GM19035 (cell line): ENCODE results near the gene DGUOK.

ENCODE experiments used
- ATAC-seq: cut with Tn5 transposase; IDR thresholded peaks from one replicate; pipeline ENCODE4 v1.9.1; 2021; ENCODE audit not compliant: unreplicated experiment

Gene DGUOK

DNA sequence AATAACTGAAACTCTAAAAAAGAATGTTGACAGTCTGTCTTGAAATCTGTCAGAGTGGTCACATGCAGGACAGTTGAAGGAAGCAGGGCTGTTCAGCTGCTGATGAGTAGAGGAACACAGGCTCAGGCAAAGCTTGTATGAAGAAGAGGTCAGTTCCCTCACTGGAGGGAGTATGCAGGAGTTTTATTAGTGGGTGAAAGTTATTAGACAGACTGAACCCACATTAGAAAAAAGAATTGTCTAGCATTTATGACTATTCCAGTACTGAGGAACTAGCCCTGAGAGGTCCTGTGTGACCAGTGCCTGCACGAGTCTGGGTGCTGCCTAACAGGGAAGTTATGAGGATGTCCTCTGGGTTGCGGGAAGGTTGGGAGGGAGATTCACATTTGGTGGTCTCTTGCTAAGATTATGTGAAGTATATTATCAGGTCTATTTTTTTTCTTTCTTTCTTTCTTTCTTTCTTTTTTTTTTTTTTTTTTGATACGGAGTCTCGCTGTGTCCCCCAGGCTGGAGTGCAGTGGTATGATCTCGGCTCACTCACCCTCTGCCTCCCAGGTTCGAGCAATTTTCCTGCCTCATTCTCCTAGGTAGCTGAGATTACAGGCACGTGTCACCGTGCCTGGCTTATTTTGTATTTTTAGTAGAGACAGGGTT, 67.6 kb downstream of the DGUOK start:
- ATAC-seq = no peak

DNA sequence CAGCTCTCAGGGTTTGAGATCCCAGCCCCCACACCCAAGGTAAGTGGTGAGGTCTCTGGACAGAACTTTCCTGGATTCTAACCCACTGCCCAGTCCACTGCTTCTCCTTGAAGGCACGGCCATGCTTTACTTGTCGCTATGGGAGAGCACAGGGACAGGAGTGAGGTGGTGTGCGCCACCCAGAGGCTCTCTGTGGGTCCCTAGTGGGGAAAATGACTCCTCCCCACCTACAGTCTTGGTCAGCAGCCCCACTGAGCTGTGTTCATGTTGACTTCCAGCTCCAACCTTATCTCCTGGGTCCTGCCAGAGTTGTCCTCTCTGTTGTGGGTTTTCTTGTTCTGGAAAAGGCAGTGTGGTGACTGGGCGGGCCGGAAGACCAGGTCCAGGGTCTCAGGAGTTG, 69.1 kb downstream of the DGUOK start:
- no peak for ATAC-seq

DNA sequence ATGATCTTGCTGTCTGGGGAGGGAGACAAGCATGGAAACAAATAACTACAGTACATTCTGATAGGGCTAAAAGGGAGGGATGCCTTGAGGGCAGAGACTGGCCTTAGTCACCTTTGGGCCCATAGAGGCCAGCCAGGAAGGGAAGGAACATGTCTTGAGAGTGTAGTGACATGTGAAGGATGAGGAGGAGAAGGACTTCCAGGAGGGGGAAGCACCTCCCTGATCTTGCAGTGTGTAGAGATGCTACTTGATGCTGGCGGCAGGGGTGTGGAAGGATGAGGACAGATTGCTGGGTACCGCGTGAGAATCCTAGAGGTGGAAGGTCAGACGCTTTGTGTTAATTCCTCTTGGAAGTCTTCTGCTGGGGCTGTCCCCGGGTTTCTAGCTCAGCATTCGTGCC, 71.1 kb downstream of the DGUOK start:
- ATAC-seq = no peak

DNA sequence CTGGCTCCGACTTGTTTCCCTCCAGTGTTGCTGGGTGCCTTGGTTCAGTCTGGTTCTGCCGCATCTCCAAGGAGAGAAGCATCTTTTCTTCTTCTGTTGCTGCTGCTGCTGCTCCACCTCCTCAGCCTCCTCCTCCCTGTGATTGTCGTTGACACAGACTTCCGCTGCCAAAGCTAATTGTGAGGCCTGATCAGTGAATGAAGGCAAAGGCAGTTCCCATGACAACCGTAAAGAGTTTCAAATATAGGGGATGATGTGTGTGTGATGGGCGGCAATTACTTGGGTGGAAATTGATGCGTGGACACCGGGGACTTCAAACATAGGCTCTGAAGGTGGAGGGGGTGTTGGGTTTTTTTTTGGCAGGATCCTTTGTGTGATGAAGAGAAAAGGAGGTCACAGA, 71.8 kb downstream of the DGUOK start:
- no peak for ATAC-seq

DNA sequence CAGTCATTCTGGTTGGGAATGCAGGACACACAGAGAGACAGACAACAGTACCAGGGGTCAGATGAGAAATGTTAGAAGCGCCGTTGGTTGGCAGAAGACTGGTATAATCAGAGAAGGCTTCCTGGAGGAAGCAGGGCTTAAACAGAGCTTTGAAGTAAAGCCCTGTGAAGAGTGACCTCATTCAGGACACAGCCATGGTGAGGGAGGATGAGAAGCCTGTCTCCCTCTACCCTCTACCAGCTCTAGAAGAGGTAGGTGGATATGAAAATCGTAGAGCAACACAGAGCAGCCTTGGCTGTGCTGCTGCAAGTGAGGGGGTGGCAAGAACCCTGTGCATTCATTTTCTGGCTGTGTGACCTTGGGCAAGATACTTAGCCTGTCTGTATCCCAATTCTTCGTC, 72.3 kb downstream of the DGUOK start:
- no peak for ATAC-seq

DNA sequence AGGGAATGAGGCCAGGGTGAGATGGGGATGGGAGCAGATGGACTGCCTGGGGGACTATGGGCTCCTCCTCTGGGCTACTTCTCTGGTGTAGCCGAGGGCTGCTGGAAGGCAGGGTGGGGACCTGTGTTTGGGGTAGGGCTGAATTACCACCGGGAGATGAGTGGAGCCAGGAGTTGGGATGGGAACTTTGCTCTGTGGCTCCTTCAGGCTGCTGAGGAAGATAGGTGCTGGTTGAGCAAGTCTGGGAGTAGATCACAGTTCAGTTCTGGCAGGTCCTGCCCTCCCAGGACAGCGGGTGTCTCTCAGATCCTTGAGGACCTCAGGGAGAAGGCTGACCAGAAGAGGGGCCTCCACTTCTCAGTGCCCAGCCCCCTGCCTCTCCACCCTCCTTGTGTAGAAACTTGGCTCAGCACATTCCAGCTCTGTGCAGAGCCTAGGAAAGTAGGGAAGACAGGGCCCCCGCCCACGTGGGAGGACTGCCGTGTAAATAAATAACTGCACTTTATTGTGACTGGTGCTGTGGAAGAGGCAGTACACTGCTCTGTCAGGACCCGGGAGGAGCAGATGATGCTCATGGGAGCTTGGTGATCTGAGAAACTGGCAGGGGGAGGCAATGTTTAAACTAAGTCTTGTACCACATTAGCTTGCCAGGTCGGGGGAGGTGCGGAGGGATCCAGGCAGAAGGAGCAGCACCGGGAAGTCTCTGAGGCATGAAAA, 73.4 kb downstream of the DGUOK start:
- no peak for ATAC-seq

DNA sequence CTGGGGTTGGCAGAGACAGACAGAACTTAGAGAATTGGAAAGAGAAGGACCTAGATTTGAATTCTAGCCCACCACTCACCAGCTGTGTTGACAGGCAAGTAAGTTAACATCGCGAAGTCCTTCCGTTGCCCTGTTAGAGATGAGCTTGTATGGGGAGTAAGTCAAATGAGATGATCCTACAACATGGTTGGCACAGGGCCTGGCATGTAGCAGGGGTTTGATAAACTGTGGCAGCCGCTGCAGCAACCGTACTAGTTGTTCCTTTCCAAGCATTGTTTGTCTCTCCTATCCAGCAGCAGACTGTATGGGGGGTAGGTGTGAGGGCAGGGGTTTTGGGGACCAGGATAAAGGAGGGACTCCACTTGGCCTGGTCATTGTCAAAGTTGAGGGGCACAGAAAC, 74.0 kb downstream of the DGUOK start:
- ATAC-seq = no peak

DNA sequence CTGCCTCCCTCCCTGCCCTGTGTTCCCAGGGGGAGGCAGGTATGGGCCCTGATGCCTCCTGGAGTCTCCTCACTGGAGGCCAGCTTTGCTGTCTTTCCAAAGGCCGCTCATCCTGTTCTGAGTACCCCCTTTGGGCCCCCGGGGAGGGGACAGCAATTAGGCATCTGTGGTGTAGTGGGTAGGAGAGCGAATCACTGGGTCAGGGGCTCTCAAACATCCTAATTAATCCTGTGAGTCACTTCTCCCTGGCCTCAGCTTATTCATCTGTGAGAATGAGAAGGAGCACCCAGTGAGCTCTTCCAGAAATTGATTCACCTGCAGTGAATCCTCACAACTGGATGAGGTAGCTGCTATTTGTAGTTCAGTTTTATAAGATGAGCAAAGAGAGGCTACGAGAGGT, 74.4 kb downstream of the DGUOK start:
- ATAC-seq = no peak

DNA sequence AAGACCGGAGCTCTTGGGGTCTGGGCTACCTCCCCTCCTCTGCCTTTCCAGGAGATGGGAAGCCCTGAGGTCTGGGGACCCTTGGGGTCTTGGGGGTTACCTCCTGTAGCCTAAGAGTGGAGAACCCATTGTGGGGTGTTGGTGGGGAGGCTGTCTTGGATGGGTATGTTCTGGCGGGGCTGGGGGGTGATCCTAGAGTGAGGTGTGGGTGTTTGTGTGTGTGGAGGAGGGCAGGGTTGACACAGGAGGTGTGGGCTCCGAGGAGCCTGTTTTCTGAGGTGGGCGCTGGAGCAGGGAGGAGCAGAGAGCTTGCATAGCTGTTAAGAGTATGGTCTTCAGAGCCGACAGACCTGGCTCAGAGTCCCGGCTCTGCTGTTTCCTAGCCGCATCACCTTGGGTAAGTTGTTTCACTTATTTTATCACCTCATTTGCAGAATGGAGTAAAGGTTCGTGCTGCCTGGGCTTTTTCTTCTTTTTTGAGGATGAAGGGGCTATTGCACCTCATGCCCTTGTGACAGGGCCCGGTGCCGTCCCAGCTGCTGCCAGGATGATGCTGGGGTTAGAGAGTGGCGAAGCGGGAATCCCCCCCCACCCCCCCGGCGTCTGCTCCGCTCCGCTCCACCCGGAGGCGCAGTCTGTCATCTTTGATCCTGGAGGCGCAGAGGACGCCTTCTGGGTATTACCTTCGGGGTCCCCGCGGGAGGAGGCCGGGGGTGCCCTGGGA, 75.3 kb downstream of the DGUOK start:
- peak; percentile 42 for ATAC-seq

DNA sequence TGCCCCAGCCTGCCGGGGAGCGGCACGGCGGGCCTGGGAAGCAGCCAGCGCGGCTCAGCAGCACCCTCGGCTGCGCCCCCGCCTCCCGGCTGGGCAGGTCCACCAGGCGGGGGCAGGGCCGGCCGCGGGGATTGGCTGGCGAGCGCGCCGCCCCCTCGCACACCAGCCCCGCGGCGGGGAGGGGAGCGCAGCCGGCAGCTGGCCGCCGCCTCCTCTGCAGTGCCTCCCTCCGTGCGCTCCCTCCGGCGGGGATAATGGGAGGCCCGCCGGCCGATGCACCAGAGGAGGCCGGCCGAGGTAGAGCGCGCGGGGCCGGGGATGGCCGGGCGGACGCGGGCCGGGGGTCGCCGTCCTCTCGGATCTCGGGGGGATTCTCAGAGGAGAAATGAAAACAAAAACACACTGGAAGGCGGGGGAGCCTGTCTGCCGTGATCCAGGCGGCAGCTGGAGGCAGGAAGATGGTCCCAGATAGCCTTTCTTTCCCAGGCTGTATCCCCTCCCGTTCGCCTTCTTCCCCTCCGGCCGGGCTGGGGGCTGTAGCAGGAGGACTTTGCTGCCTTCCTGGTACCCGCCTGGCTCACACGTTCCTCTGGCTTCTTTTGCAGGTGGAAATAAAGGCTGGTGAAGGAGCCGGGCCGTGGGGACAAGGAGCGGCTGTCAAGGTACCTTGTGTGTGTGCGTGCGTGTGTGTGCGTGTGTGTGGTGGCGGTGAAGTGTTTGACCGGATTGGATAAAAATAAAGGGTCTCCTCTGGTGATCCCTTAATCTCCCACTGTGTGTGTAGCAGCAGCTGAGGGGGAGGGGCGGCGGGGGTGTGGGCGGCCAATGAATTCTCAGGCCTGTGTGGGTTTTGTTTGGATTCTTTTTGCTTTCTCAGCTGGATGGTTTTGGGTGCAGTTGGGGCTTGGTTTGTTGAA, 76.1 kb downstream of the DGUOK start:
- peak; percentile 92 for ATAC-seq

DNA sequence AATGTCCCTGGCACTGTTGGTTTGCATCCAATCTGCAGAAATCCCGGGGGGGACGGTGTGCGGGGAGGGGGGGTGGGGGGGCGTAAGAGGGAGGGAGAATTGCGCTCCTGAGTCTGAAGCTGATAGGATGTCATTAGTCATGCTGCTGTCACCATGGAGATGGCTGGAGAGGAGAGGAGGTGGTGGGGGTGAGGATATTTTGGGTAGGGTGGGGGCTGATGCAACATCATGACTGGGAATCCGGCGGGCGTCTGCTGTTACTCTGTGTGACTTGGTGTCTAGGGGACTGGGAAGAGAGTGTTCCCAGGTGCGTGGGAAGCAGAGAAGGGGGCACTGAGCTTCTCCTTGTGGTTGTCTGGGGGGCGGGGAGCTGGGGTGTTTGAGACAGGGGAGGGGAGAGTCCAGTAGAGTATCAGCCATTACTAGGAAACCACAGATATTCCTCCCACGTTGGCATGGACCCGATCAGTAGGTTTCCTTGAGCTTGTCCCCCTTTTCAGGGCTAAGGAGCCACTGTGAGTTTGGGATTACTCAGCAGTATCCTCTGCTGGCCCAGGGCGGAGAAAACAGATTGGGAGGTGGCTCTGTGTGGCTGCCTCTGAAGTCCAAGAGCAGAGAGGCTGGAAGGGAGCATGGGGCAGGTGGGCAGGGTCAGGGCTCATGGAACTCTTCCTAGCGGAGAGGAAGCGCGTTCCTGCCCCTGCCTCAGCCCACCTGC, 77.0 kb downstream of the DGUOK start:
- ATAC-seq = no peak

DNA sequence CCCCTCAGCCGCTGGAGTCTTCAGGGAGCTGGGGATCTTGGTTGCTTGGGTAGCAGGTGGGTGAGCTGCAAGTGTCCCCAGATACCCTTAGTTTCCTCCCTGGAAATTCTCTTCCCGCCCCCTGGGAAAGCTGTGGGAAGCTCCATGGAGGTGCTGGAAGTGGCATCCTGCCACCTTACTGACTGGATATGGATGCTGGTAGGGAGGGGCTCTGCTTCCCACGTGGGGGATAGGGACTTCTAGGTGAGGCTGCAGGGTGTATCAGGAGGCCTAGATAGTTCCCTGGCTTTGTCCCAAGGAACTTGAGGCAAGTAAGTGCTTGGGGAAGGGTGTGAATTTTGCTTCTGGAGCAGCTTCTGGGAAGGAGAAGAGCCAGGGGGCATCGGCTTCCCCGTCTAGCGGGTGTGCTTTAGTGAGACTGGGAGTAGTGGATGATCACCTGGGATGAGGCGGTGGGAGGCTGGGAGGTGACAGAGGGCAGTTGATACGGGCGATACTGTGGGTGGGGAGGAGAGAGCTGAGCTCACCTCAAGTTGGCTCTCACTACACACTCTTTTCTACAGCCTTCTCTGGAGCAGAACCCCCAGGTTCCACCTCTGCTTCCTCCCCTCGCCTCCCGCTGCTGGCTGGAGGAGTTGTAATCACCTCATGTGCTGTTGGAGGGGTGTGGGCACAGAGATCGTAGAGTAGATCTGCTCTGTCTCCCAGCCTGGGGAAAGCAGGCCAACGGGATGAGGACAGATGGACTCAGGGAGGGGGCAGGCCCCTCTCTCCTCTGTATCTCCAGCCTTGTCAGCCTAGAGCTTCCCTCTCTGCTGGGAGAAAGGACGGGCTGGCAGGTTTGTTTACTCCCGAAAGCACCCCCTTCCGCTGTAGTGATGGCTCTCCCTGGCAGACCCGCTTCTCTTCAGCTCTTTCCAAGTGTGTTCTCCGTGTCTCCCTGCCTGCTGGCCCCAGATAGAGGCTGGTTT, 77.8 kb downstream of the DGUOK start:
- ATAC-seq = no peak

DNA sequence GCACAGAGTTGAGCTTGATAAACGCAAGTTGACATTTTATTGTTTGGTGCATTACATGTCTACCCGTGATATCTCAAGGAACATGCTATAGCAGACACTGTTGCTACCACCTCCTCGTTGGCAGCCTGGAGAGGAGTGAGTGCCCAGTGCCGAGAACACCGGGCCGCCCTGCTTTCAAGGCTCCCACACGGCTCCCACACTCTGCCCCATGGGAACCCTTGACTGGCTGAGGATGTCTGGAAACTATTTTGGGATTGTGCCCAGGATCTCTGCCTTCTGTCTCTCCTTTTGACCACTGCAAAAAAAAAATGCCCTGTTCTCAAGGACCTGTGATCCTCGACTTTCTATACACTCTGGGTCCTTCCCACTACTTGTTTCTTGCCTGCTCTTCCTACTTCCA, 79.1 kb downstream of the DGUOK start:
- no peak for ATAC-seq

DNA sequence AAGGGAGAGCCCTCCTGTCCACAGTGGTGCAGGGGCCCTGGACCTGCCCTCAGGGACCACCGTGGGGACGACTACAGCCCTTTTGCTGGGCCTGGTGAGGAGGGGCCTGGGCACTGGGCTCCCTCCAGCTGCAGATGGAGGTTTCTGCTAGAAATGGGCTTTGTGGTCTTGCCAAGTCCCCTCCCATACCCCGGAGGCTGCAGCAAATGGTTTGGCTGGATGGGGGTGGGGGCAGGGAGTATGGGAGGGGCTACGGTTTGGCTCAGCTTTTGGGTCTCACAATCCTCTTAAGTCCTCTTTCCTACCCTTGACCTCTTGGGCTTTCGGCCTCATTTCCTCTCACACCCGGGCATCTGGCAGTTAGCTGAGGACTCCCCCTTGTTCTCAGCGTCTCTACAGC, 79.8 kb downstream of the DGUOK start:
- no peak for ATAC-seq

DNA sequence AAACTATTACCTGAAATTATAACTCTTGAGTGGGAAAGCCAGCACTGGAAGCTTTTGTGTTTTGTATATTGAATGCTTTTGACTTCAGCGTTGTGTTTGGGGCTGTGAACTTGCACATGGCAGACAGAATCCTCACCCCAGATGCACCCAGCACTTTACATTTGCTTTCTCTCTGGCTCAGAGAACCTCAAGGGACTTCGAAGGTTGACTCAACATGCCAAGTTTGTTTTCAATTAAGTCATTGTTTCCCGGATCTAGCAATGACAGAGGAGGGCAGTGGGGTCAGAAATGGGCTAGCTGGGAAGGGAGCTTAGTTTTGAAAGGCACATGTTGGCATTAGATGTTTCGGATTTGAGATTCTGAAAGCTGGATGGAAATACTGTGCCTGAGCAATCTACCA, 80.4 kb downstream of the DGUOK start:
- ATAC-seq = no peak

DNA sequence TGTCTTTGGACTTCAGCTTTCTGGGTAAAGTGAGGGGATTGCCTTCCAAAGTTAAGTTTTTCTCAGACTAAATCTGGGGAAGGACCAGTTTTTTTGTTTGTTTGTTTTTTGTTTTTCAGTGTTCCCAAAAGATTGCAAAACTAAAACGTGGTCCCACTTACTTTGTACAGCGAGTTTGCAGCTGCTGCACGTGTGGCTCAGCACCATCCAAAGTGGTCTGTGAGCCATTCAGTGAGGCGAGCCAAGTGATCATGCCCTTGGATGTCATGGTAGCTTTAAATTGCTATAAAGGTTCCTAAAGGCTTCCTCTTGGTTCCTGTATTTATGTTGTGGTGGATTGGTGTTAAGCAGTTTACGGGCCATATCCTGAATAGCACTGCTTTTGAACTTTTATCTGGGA, 81.0 kb downstream of the DGUOK start:
- no peak for ATAC-seq
